ENCODE data around the gene FOXO6. TPM values are rescaled to one million over a fixed set of nuclear protein-coding genes. Genes with fewer than 3 reads are reported as not detected.

FOXO6 gene
- total and polyA plus RNA-seq, 2 donors from 2014 or later: 0.47 to 1.0 TPM

DNA sequence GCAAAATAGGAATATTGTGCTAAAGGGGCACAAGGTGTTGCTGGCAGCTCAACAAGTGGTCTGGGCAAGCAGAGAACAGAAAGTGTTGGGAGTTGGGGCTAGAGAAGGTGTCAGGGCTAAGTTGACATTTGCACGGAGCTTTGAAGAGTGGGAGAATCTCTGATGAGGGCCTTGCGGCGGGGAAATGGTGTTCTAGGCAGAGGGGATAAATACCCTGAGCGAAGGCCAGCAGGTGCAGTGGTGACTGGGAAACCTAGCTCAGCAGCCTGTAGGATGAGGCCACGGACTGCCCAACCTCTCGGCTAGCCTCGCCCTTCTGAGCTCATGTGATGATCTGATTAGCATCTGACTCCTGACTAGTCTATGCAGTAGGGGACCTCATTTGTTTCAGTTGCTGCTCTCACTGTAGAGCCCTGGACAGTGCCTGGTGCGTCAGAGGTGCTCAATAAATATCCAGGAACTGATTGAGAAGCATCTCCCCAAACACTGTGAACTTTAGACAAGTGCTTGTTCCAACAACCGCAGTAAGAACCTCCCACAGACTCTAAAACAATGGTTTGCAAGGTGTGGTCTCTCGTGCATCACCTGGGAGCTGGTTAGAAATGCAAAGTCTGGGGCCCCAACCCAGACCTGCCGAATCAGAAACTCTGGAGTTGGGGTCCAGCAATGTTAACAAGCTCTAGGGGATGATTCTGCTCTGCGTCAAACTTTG lies 1.0 kb upstream of the FOXO6 start:
- Histone ChIP-seq H3K9ac (ENCODE audit: low read length in 3 of 3) (peak overlapping the region in 1 of 3 donors; percentile 12), H3K27me3 (ENCODE audit: control insufficient read depth, insufficient read depth, low read length) (peaks cover 5% of the 10 kb centered on the region), H3K9me3 (ENCODE audit: control insufficient read depth in 2 of 3, insufficient read depth in 1 of 3, low read length in 3 of 3) (no peaks in the 10 kb centered on the region), H3K36me3 (ENCODE audit: control insufficient read depth in 2 of 3, insufficient read depth in 3 of 3, low read length in 3 of 3) (no peaks in the 10 kb centered on the region), H3K4me1 (ENCODE audit: control insufficient read depth in 2 of 3, insufficient read depth in 2 of 3, low read depth in 1 of 3, low read length in 3 of 3) (peaks cover 2 to 12% (median 5%) of the 10 kb centered on the region in 3 donors), H3K4me3 (ENCODE audit: low read length in 3 of 3) (peak overlapping the region in 2 of 3 donors; percentile 40 to 62), H3K27ac (ENCODE audit: low read depth in 2 of 2, low read length in 2 of 2) (no peak overlapping the region)
- DNase-seq: peak in 2 of 5 donors; percentile 11 to 71
- intact Hi-C loops (cut with DNase I): no loop called here
- TF ChIP-seq, protein P1, sequence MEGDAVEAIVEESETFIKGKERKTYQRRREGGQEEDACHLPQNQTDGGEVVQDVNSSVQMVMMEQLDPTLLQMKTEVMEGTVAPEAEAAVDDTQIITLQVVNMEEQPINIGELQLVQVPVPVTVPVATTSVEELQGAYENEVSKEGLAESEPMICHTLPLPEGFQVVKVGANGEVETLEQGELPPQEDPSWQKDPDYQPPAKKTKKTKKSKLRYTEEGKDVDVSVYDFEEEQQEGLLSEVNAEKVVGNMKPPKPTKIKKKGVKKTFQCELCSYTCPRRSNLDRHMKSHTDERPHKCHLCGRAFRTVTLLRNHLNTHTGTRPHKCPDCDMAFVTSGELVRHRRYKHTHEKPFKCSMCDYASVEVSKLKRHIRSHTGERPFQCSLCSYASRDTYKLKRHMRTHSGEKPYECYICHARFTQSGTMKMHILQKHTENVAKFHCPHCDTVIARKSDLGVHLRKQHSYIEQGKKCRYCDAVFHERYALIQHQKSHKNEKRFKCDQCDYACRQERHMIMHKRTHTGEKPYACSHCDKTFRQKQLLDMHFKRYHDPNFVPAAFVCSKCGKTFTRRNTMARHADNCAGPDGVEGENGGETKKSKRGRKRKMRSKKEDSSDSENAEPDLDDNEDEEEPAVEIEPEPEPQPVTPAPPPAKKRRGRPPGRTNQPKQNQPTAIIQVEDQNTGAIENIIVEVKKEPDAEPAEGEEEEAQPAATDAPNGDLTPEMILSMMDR (IDR thresholded peaks at IDR 0.05; ENCODE audit: borderline replicate concordance, extremely low read depth, insufficient read depth): no peak
- no peak for FAIRE-seq

DNA sequence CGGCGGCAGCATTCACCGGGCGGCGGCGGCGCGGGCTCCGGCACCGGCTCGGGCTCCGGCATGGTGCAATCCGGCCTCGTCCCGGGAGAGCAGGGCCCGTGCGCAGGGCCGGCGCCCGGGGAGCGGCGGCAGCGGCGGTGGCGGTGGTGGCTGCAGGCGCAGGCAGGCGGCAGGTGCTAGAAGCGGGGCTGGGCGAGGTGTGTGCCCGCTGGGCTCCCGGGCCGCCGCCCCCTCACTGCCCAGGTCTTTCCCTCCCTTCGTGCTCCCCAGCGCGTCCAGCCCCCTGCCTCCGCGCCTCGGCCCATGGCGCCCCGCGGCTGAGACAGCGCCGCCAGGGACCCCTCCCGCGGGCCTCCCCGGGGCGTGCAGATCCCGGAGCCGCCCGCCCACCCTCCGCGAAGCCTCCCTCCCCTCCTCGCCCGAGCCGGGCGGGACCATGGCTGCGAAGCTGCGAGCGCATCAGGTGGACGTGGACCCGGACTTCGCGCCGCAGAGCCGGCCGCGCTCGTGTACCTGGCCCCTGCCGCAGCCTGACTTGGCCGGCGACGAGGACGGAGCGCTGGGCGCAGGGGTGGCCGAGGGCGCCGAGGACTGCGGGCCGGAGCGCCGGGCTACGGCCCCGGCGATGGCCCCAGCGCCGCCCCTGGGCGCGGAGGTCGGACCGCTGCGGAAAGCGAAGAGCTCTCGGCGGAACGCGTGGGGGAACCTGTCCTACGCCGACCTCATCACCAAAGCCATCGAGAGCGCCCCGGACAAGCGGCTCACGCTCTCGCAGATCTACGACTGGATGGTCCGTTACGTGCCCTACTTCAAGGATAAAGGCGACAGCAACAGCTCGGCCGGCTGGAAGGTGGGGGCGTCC lies 492 bp downstream of the FOXO6 start:
- peaks cover 2 to 17% (median 5%) of the 10 kb centered on the region in 3 donors for H3K4me1 ChIP-seq (ENCODE audit: control insufficient read depth in 2 of 3, insufficient read depth in 2 of 3, low read depth in 1 of 3, low read length in 3 of 3)
- no peaks in the 10 kb centered on the region for H3K36me3 ChIP-seq (ENCODE audit: control insufficient read depth in 2 of 3, insufficient read depth in 3 of 3, low read length in 3 of 3)
- DNase-seq (peak in 3 of 5 donors; percentile 46 to 57 (median 50)), FAIRE-seq (no peak)
- intact Hi-C loops (cut with DNase I): no loop called here
- no peak overlapping the region for H3K9ac ChIP-seq (ENCODE audit: low read length in 3 of 3)
- H3K27ac ChIP-seq (ENCODE audit: low read depth in 2 of 2, low read length in 2 of 2): no peak overlapping the region
- peaks cover 5% of the 10 kb centered on the region for H3K27me3 ChIP-seq (ENCODE audit: control insufficient read depth, insufficient read depth, low read length)
- TF ChIP-seq, protein P1 (IDR thresholded peaks at IDR 0.05; ENCODE audit: borderline replicate concordance, extremely low read depth, insufficient read depth): no peak
- H3K4me3 ChIP-seq (ENCODE audit: low read length in 3 of 3): peak overlapping the region in 1 of 3 donors; percentile 46
- H3K9me3 ChIP-seq (ENCODE audit: control insufficient read depth in 2 of 3, insufficient read depth in 1 of 3, low read length in 3 of 3): no peaks in the 10 kb centered on the region

DNA sequence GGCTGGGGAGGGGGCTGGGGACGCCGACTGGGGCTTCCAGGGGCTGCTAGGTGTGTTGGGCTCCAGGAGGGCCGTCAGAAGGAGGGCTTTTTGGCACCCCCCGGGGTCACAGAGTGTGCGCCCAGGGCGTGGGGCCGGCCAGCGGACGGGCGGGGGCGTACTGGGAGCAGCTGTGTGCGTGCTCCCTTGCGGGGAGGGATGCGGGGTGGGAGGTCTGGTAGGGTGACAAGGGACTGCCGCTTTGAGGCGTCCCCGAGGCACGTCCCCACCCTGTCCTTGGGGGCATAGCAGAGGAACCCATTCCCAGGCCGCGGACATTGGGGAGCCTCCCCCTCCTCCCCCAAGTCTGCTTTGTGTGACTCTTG lies 1.1 kb downstream of the FOXO6 start:
- no peak for FAIRE-seq
- Histone ChIP-seq H3K36me3 (ENCODE audit: control insufficient read depth in 2 of 3, insufficient read depth in 3 of 3, low read length in 3 of 3) (no peaks in the 10 kb centered on the region), H3K4me1 (ENCODE audit: control insufficient read depth in 2 of 3, insufficient read depth in 2 of 3, low read depth in 1 of 3, low read length in 3 of 3) (peaks cover 2 to 17% (median 5%) of the 10 kb centered on the region in 3 donors), H3K9ac (ENCODE audit: low read length in 3 of 3) (no peak overlapping the region), H3K27ac (ENCODE audit: low read depth in 2 of 2, low read length in 2 of 2) (no peak overlapping the region), H3K4me3 (ENCODE audit: low read length in 3 of 3) (peak overlapping the region in 1 of 3 donors; percentile 46), H3K27me3 (ENCODE audit: control insufficient read depth, insufficient read depth, low read length) (peaks cover 5% of the 10 kb centered on the region), H3K9me3 (ENCODE audit: control insufficient read depth in 2 of 3, insufficient read depth in 1 of 3, low read length in 3 of 3) (no peaks in the 10 kb centered on the region)
- TF ChIP-seq, protein P1 (IDR thresholded peaks at IDR 0.05; ENCODE audit: borderline replicate concordance, extremely low read depth, insufficient read depth): no peak
- peak in 1 of 5 donors; percentile 83 for DNase-seq
- intact Hi-C loops (cut with DNase I): no loop called here

Data from kidney (tissue), 14 donors.